Measurements from ENCODE around the gene C1QTNF3.
"Not testable (repeated sequence)": the region's sequence is repeated elsewhere in the genome, so short reads cannot be mapped to it uniquely, and the experiment has no call there.

The C1QTNF3 gene, protein sequence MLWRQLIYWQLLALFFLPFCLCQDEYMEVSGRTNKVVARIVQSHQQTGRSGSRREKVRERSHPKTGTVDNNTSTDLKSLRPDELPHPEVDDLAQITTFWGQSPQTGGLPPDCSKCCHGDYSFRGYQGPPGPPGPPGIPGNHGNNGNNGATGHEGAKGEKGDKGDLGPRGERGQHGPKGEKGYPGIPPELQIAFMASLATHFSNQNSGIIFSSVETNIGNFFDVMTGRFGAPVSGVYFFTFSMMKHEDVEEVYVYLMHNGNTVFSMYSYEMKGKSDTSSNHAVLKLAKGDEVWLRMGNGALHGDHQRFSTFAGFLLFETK

DNA sequence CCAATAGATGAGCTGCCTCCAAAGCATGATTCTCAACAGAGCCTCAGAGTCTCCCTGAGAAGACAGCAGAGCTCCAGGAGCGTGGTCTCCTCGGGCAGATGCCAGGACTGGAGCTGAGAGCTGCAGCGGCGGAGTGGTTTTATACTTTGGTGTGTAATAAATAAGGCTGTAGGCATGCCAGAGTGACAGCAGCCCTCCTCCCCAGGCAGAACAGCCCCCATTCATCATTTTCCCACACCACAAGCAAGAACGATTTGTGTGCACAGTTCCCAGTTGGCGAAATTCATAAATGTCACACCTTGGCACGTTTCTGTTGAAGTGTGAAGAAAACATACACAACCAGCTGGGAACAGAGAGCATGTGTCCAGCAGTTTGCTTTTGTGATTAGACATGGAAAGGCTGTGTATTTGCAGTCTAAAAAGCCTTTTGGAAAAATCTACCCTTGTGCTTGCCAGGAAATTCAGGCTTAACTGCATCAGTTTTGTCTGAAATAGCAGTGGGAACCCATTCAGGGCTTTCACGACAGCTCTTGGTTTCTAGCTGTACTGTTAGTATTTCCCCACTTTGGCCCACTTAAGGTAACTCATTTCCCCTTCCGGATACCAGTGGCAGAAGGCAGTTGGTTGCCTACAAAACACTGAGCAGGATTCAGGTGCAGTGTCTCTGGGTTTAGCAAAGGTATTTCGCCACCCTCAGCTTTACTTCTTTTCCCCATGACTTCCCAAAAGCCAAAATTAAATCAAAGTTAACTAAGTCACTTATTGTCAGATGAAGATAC is at the start of gene C1QTNF3:
C1QTNF3 (minus strand) TSS at position 115 of the 778 bp plus-strand sequence; CDS start at position 27, 88 bp downstream.
- no peak for DNase-seq (ENCODE audit: low read depth in 2 of 3, low spot score in 1 of 3)

DNA sequence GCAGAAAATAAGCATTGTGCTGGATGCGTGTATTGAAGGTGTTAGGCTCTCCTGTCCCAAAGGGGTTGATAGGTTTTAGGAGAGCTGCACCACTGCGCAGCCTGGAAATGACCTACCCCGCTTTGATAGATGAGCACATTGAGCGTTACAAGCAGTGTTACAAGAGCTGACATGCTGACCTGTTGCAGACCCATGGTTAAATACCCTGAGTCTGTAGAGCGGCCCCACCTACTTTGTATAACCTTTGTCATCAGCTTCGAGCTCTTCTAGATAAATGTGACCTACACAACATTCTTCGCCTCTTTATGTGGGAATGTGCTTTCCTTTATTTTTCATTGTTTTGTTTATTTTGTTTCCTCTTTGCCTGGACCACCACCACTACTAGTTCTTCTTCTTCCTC is 48.0 kb upstream of the C1QTNF3 start:
- DNase-seq (ENCODE audit: low read depth in 2 of 3, low spot score in 1 of 3), result not testable (repeated sequence)

DNA sequence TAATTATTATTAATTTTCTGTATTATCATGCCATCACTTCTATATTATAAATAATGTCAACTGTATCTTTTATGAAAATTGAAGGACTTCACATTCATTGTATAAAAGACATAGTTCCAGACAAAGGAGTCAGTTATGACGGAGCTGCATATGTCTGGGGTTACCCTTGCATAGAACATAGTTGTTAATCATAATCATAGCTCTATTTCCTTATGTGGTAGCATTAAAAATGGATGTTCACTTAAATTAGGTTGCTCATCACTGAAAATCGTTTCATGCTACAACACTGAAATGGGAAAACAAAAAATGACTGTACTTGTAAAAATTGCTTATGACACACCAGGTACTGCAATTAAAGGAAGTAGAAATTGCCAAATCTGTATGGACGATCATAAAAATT is 46.8 kb upstream of the C1QTNF3 start:
- not testable (repeated sequence) for DNase-seq (ENCODE audit: low read depth in 2 of 3, low spot score in 1 of 3)

DNA sequence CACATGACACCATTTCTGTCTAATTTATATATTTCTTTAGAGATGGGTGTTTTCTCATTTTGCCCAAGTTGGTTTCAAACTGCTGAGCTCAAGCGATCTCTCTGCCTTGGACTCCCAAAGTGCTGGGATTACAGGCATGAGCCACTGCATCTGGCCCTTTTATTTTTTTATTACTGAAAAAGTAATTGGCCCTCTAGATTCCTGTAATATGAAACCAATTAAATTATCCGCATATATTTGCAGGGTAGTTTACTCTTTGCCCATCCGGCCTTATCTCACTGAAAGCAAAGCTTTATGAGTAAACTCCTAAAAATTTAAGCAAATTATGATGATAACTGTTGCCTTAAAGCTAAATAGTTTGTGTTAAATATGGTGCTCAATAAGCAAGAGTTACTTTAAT is 44.7 kb upstream of the C1QTNF3 start:
- not testable (repeated sequence) for DNase-seq (ENCODE audit: low read depth in 2 of 3, low spot score in 1 of 3)

DNA sequence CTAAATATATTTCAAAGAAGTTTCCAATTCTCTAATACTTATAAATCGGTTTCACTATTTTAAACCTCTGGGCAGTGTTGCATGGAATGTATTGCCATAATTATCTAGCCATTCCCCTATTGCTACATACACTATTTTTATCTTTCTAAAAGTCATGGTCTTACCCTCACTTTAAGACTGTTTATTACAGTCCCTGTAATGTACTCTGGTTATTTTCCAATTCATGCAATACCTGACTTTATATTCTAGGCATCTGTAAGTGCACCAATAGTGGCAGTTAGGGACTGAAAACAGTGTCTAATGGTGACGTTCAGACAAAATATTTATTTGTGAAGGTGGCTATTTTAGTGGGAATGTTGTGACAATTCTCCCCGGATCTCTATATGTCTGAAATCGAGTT is 40.9 kb upstream of the C1QTNF3 start:
- not testable (repeated sequence) for DNase-seq (ENCODE audit: low read depth in 2 of 3, low spot score in 1 of 3)

DNA sequence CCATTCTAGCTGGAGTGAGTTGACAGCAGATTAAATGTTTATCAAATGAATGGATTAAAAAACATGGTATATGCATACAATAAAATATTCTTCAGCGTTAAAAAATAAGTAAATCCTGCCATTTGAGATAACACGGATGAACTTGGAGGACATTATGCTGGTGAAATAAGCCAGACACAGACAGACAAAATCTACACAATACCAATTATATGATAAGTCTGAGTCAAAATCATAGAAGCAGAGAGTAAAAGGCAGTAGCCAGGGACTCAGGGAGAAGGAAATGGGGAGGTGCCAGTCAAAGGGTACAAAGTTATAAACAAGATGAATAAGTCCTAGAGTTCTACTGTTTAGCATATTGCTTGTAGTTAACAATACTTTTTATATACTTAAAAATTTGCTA is 36.5 kb upstream of the C1QTNF3 start:
- DNase-seq (ENCODE audit: low read depth in 2 of 3, low spot score in 1 of 3), result not testable (repeated sequence)

DNA sequence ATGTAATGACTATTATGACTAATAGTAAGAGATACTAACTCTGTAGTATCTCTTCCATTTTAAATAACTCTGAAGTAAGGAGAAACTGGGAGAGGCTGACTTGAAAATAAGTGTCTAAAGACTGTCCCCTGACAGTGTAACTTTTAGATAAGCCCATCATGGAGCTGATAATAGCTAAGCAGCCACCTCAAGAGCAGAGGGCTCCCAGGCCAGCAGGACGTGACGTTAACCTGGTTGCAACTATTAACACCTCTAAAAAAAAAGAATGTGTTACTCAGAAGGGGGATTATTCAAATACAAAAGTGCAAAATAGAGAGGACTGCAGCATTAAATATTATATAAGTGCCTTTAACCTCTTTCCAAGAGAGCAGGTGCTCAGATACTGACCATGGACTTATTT is 34.6 kb upstream of the C1QTNF3 start:
- not testable (repeated sequence) for DNase-seq (ENCODE audit: low read depth in 2 of 3, low spot score in 1 of 3)

DNA sequence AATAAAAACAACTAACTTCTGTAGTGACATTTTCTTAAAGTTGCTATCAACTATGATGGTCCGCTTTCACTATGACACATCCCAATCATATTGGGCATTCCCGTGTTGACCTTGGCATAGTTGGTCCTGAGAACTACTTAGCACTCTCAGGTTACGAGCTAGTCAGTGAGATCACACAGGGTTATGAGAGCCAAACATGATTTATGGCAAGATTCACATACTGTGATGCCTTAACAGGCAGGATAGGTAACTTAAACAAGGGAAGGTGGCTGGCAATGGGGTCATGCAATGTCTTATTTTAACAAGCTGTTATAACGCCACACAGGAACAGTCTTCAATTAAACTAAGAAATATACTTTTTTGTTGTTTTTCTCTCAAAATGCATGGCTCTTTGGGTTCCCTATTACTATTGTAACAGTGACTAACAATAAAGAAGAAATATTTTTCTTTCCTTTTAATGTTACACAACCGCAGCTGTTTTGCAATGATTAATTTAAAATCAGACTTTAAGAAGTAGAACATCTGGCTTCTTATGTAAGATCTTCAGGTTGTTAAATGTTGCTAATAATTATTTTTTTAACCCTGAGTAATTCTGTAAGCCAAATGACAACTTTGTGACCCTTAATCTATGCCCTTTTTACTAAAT is 33.8 kb upstream of the C1QTNF3 start:
- not testable (repeated sequence) for DNase-seq (ENCODE audit: low read depth in 2 of 3, low spot score in 1 of 3)

DNA sequence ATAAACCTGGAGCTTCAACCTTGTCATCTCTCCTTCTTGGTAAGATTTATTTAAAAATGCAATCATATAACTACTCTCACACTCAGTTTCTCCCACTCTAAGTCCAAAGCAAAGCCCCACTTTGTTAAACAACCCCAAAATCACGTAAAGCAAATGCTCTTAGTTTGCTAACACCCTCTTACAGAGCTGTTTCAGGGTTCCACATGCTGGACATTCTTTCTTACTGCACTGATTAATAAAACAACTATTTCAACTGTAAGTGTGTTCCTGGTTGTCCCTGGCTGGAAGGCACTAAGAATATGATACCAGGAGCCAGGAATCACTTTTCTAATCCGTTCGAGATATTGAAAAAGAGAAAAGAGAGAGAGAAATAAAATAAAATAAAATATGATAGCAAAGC is 31.5 kb upstream of the C1QTNF3 start:
- not testable (repeated sequence) for DNase-seq (ENCODE audit: low read depth in 2 of 3, low spot score in 1 of 3)

DNA sequence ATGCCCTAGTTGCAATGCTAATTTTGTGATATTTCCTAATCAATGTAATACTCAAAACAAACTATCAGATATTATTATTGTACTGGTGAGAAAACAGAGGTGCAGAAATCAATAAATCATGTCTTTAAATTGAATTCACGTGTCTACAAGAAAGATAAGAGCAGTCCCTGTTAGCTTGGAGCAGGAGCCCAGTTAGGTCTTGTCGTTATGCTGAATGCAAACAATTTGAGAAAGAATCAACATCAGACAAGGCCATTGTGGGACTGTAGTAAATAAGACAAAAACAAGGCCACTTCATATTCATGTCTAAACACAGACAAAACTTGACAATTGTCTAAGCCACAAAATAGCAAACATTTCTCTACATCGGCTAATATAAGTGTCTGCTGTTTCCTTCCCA is 31.1 kb upstream of the C1QTNF3 start:
- not testable (repeated sequence) for DNase-seq (ENCODE audit: low read depth in 2 of 3, low spot score in 1 of 3)

DNA sequence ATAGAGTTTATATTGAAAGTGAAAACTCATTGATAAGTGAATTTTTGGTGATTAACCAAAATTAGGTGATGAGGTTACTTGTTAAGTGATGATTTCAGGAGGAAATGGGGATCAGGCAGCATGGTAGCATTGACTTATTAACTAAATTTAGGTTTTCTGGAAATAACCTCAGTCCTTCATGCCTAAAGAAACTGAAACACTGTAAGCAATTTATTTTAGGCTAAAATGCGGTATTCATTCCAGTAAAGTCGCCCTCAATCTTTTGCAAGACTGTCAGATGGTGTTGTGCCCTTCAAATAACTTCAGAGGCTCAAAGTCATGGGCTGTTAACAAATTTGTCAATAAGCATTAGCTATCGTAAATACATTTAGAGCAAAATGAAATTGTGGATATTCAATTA is 27.6 kb upstream of the C1QTNF3 start:
- DNase-seq (ENCODE audit: low read depth in 2 of 3, low spot score in 1 of 3), result not testable (repeated sequence)

DNA sequence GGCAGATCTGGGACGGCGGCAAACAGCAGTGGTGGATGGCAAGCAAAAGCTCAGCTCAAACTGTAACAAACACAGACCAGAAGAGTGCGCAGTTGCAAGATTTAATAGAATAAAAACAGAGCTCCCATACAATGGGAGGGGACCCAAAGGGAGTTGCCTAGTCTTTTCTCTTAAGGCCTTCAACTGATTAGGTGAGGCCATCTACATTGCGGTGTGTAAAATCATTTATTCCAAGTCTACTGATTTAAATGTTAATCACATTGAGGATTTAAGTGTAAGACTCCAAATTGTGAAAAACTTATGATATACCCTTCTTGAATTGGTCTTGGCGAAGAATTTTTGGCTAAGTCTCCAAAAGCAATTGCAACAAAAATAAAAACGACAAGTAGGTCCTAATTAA is 21.6 kb upstream of the C1QTNF3 start:
- DNase-seq (ENCODE audit: low read depth in 2 of 3, low spot score in 1 of 3), result no peak

DNA sequence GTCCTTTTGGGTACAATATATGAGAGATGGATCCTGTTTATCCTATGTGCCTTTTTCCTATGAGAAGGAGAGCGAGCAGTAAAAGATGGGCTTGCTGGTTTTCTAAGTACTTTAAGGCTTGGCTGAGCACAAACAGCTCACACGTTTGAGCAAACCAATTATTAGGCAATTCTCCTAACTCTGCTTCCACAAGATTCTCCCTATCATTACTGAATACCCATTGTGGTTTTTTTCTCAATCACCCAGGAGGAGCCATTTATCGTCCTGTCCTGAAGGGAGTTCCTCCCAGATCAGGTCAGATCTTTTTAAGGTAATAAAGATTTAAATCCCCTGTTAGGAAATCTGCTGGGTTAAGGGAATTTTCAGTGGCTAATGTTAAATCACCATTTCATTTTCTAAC is 19.4 kb upstream of the C1QTNF3 start:
- DNase-seq (ENCODE audit: low read depth in 2 of 3, low spot score in 1 of 3), result no peak

DNA sequence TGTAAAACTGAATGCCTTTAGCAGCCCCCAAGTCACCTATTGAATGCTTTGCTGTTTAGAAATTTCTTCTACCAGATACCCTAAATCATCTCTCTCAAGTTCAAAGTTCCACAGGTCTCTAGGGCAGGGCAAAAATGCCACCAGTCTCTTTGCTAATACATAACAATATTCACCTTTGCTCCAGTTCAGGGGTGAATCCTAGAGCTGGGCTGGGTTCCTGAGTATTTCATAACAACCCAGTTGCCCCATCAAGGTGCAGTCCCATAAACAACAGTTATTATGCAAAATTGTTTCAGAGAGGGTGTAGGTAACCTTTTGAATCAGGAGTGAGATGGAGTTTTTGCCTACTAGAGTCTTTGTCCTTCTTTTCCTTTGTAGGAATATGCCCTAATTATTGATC is 19.0 kb upstream of the C1QTNF3 start:
- no peak for DNase-seq (ENCODE audit: low read depth in 2 of 3, low spot score in 1 of 3)

DNA sequence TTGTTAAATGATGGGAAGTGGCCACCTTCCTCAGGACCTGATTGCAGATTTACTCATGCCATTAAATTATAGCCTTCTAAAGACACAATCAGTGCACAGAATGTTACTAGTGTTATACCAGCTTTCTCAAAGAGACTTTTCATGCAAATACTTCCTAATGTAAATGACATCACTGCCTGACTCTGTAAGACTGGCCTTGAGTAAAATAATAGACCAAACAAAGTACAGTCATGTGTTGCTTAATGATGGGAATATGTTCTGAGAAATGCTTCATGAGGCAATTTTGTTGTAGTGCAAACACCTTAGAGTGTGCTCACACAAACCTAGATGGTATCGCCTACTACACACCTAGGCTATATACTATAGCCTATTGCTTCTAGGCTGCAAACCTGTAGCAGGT is 17.0 kb upstream of the C1QTNF3 start:
- no peak for DNase-seq (ENCODE audit: low read depth in 2 of 3, low spot score in 1 of 3)

DNA sequence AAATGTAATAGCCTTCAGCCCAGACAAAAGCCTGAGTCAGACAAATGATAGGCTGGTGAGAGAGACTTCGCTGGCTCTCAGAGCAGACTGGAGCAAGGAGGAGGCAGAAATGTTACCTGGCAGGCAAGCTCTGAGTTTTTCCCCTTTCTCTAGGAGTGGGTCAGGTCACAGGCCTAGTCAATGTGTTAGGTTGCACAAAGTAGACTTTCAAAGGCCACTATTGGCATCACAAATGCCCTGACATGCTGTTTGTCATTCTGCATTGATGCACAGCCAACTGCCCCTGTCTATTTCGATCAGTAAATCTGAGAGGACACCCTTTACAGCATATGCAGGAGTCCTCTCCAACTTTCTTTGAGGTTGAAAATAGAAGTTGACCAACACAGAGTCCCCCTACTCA is 15.5 kb upstream of the C1QTNF3 start:
- DNase-seq (ENCODE audit: low read depth in 2 of 3, low spot score in 1 of 3), result no peak

DNA sequence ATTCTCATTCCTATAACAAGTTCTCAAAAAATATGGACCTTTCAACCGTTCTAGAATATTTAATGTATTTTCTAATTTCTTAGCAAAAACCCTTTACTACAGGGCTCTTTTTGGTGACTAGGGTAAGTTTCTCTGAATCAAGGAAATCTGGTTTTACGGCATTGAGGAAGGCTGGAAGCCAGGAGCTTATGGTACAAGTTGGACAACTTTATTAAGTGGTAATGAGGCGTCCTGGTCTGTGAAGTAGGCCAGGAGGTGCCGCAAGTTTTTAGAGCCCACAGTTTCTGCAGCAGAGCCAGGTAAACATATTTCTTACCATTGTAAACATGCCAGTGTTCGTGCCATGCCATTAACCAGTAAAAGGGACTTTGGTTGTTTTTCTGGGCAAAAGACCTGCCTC is 14.6 kb upstream of the C1QTNF3 start:
- DNase-seq (ENCODE audit: low read depth in 2 of 3, low spot score in 1 of 3), result no peak

DNA sequence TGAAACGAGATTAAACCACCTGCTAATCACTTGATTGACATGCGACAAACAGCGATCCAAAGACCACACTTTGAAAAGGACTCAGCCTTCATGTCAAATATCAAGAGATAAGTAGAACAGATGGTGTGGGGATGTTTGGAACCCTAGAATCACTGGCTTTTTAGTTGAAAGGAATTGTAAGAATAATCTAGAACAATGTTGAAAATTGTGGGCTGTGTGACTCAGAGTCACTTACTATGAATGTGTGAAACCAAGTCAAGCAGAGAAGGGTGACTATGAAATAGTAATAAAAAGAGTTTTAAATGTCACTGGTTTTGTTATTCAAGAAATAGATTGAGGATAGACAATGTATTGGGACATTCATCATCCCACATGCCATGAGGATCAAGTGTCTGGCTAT is 14.1 kb upstream of the C1QTNF3 start:
- DNase-seq (ENCODE audit: low read depth in 2 of 3, low spot score in 1 of 3), result no peak

DNA sequence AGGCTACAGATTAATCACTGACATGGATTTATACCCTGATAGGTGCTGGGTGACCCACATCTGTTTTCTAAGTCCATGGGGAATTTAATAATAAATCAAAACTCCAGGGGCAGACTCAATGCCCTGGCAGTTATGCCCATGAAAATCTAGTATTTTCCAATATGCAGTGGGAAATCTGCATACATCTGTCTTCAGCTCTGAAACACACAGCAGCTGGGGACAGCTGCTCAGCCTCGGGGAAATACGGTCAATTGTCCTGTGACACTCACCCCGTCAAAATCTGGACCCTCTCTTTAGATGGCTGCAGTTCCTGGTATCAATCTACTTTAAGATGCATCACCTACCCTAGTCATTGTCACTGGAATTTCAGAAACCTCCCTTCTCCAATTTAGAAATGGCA is 12.7 kb upstream of the C1QTNF3 start:
- no peak for DNase-seq (ENCODE audit: low read depth in 2 of 3, low spot score in 1 of 3)

DNA sequence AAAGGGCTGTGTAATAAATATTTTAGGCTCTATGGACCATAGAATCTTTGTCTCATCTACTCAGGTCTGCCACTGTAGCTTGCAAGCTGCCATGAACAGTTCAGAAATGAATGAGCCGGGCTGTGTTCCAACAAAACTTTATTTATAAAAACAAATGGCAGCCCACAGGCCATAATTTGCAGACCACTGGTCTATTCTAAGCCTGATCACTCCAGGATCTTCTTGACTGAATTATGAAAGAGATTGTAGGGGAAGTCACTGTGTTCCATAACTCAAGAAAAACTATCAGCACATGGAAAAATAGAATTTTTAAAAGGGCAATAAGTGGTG is 11.4 kb upstream of the C1QTNF3 start:
- DNase-seq (ENCODE audit: low read depth in 2 of 3, low spot score in 1 of 3), result no peak

DNA sequence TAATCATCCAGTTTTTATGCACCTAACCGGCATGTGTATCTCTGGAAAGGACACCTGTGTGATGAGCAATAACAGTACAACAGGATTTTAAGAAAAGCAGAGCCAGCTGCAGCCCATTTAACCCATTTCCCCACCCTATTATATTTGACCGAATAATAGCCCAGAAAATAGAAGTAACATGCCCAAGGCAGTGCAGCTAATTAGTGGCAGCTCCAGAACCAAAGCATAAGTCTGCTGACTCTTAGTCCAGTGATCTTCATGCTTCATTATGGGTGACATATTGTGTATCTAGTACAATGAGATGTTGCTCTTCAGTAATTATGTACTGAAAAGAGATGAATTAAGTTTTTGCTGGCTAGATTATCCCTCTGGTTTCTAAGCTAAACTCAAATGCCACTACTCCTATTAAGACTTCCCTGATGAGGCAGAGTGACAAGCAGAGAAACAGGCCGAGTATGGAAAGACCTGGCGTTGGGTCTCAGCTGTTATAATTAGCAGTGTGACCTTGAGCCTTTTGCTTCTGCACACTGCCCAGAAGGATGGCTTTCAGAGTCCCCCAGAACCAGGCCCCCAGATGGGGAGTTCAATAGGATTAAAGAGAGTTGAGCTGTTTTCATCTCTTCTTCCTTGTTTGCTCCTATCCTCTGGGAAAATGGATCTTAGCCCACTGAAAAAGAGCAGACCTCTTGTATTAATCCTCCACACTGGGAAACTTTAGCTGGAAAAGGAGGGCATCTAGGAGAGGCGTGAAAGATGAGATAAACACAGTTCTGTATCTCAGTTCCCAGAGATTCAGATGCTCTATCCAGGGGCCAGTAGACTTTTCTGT is 10.8 kb upstream of the C1QTNF3 start:
- no peak for DNase-seq (ENCODE audit: low read depth in 2 of 3, low spot score in 1 of 3)
